Caco-2 (cell line): ENCODE data around the gene SPRED2. TPM values are rescaled to one million over a fixed set of nuclear protein-coding genes. Genes with fewer than 3 reads are reported as not detected.

Source experiments
- BruUV-seq: library from RNA; stranded (reverse); fragments of 400-500 nt; replicated peaks from 2 replicates; lab custom pipeline; 2021; lab: Mats Ljungman, UMichigan
- CTCF ChIA-PET: fragments of 300-600 bp; sonication (Branson Sonifier 250); formaldehyde crosslinking; loops from one replicate; lab custom pipeline; 2022; ENCODE audit warnings: antibody characterized with exemption; lab: Charles Lee
- POLR2A ChIA-PET: fragments of 300-600 bp; sonication (Branson Sonifier 250); formaldehyde crosslinking; loops from one replicate; lab custom pipeline; 2022; ENCODE audit warnings: antibody characterized with exemption; lab: Charles Lee
- DNase-seq, 2 experiments: peaks; one replicate each; pipeline versions ENCODE4 v3.0.0 to v3.0.0-alpha.2; 2020 to 2022
- H3K27me3 ChIP-seq: replicated peaks from 2 replicates; pipeline ENCODE4 v1.6.0; 2011; ENCODE audit warnings: low read length; ENCODE audit not compliant: control insufficient read depth, insufficient read depth
- H3K36me3 ChIP-seq: 2 replicates; pipeline ENCODE4 v1.5.1; 2011; ENCODE audit warnings: low read length; ENCODE audit not compliant: control insufficient read depth, insufficient read depth
- H3K4me1 ChIP-seq: fragments of 250-450 bp; sonication (Bioruptor Pico); 2 replicates; pipeline ENCODE4 v1.5.1; 2020; ENCODE audit warnings: mild to moderate bottlenecking
- H3K4me3 ChIP-seq: 2 replicates; pipeline ENCODE4 v1.5.1; 2011; ENCODE audit warnings: low read depth, mild to moderate bottlenecking, control low read depth, low read length
- H3K9me3 ChIP-seq: fragments of 250-450 bp; sonication (Bioruptor Pico); 2 replicates; pipeline ENCODE4 v1.5.1; 2020; ENCODE audit warnings: mild to moderate bottlenecking, moderate library complexity
- H3K27ac Mint-ChIP-seq: one replicate; pipeline ENCODE4 v1.8.0; 2022; ENCODE audit warnings: mixed read lengths; ENCODE audit not compliant: unreplicated experiment
- H3K27me3 Mint-ChIP-seq: one replicate; pipeline ENCODE4 v1.8.0; 2022; ENCODE audit warnings: mixed read lengths; ENCODE audit not compliant: insufficient read depth, unreplicated experiment
- H3K36me3 Mint-ChIP-seq: one replicate; pipeline ENCODE4 v1.8.0; 2022; ENCODE audit warnings: mild to moderate bottlenecking, mixed read lengths; ENCODE audit not compliant: insufficient read depth, unreplicated experiment
- H3K4me1 Mint-ChIP-seq: one replicate; pipeline ENCODE4 v1.8.0; 2022; ENCODE audit warnings: low read depth, mixed read lengths; ENCODE audit not compliant: unreplicated experiment
- H3K4me3 Mint-ChIP-seq: one replicate; pipeline ENCODE4 v1.8.0; 2022; ENCODE audit warnings: mild to moderate bottlenecking, moderate library complexity, mixed read lengths; ENCODE audit not compliant: unreplicated experiment
- H3K9me3 Mint-ChIP-seq: one replicate; pipeline ENCODE4 v1.8.0; 2022; ENCODE audit warnings: mixed read lengths; ENCODE audit not compliant: unreplicated experiment
- intact Hi-C: fragments of 100-400 bp; cut with micrococcal nuclease; formaldehyde crosslinking; loops from one replicate; pipeline ENCODE4 v1.10.0; 2022; ENCODE audit not compliant: unreplicated experiment
- total RNA-seq: library from RNA; stranded (reverse); gene quantifications from 2 replicates; pipeline ENCODE4 v1.2.3, GENCODE V29; 2022
- TF ChIP-seq, protein P1 (sequence below), 2 experiments: fragments of 200-600 bp in 1 of 2; IDR thresholded peaks; 1 replicate in 1 of 2; 2 replicates in 1 of 2; pipeline versions ENCODE4 v1.5.1 to v1.8.0; 2011 to 2022; ENCODE audit warnings: antibody characterized with exemption in 1 of 2, control low read depth in 1 of 2, inconsistent platforms in 1 of 2, low read depth in 1 of 2, low read length in 1 of 2, mild to moderate bottlenecking in 1 of 2, moderate library complexity in 1 of 2; ENCODE audit not compliant: insufficient read depth in 1 of 2, severe bottlenecking in 1 of 2, unreplicated experiment in 1 of 2

The SPRED2 gene
- total RNA-seq, 1 experiment from 2014 or later: 49.9 TPM

- Histone ChIP-seq H3K4me1 (peaks cover 34% of the 10 kb centered on the region), H3K4me3 (no peak overlapping the region), H3K36me3 (no peaks in the 10 kb centered on the region; the same call in 1 of the 2 replicates), H3K9me3 (no peaks in the 10 kb centered on the region), H3K27me3 (no peaks in the 10 kb centered on the region)
- no TSS peak for BruUV-seq
- Mint-ChIP-seq H3K36me3 (peaks cover 15% of the 10 kb centered on the region), H3K27ac (peak overlapping the region; percentile 46), H3K27me3 (no peaks in the 10 kb centered on the region), H3K4me3 (no peak overlapping the region), H3K4me1 (peaks cover 38% of the 10 kb centered on the region), H3K9me3 (no peaks in the 10 kb centered on the region)
- DNase-seq: no peak
- ChIA-PET CTCF (no interaction called here), POLR2A (no interaction called here)
- intact Hi-C loops: no loop called here
- TF ChIP-seq, protein P1, sequence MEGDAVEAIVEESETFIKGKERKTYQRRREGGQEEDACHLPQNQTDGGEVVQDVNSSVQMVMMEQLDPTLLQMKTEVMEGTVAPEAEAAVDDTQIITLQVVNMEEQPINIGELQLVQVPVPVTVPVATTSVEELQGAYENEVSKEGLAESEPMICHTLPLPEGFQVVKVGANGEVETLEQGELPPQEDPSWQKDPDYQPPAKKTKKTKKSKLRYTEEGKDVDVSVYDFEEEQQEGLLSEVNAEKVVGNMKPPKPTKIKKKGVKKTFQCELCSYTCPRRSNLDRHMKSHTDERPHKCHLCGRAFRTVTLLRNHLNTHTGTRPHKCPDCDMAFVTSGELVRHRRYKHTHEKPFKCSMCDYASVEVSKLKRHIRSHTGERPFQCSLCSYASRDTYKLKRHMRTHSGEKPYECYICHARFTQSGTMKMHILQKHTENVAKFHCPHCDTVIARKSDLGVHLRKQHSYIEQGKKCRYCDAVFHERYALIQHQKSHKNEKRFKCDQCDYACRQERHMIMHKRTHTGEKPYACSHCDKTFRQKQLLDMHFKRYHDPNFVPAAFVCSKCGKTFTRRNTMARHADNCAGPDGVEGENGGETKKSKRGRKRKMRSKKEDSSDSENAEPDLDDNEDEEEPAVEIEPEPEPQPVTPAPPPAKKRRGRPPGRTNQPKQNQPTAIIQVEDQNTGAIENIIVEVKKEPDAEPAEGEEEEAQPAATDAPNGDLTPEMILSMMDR (IDR thresholded peaks at IDR 0.05; ENCODE audit: insufficient read depth in 1 of 2, low read depth in 1 of 2, low read length in 1 of 2, severe bottlenecking in 1 of 2, unreplicated experiment in 1 of 2): no peak
These were observed 50.1 kb downstream of the SPRED2 start for GRCh38 chr2:65382323-65382722.

DNA sequence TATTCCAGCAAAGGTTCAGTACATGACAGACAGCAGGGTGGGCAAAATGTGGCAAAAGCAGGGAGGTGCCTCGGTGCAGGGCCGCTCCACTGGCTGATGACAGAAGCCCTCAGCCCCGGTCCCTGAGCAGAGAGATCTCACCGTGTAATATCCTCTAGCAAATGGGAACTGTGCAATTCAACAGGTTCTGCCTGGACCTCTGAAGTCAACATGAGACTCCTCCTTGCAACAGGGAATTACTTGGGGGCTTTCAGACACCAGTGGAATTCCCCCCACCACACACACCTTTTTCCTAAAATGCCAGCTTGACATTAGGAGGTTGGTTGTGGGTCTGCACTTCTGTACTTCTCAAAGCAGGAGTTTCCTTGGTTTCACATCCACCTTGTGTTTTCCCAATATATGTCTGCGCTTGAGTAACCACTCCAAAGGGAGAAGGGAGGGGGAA is 50.8 kb downstream of the SPRED2 start:
- Mint-ChIP-seq H3K36me3 (peaks cover 20% of the 10 kb centered on the region), H3K27ac (peak overlapping the region; percentile 46), H3K4me1 (peaks cover 41% of the 10 kb centered on the region), H3K27me3 (no peaks in the 10 kb centered on the region), H3K9me3 (no peaks in the 10 kb centered on the region), H3K4me3 (no peak overlapping the region)
- no TSS peak for BruUV-seq
- ChIA-PET CTCF (no interaction called here), POLR2A (no interaction called here)
- Histone ChIP-seq H3K27me3 (no peaks in the 10 kb centered on the region), H3K4me1 (peaks cover 32% of the 10 kb centered on the region), H3K36me3 (no peaks in the 10 kb centered on the region; the same call in 1 of the 2 replicates), H3K4me3 (no peak overlapping the region), H3K9me3 (no peaks in the 10 kb centered on the region)
- TF ChIP-seq, protein P1 (IDR thresholded peaks at IDR 0.05; ENCODE audit: insufficient read depth in 1 of 2, low read depth in 1 of 2, low read length in 1 of 2, severe bottlenecking in 1 of 2, unreplicated experiment in 1 of 2): no peak
- DNase-seq: no peak
- intact Hi-C loops: no loop called here

GRCh38 chr2:65380255-65380654 is 52.1 kb downstream of the SPRED2 start:
- ChIA-PET POLR2A (no interaction called here), CTCF (no interaction called here)
- Mint-ChIP-seq H3K27me3 (no peaks in the 10 kb centered on the region), H3K27ac (no peak overlapping the region), H3K4me3 (no peak overlapping the region), H3K9me3 (no peaks in the 10 kb centered on the region), H3K4me1 (peaks cover 53% of the 10 kb centered on the region), H3K36me3 (peaks cover 15% of the 10 kb centered on the region)
- no peak for DNase-seq
- TF ChIP-seq, protein P1 (IDR thresholded peaks at IDR 0.05; ENCODE audit: insufficient read depth in 1 of 2, low read depth in 1 of 2, low read length in 1 of 2, severe bottlenecking in 1 of 2, unreplicated experiment in 1 of 2): no peak
- H3K4me3 ChIP-seq: no peak overlapping the region
- no peaks in the 10 kb centered on the region; the same call in 1 of the 2 replicates for H3K36me3 ChIP-seq
- no peaks in the 10 kb centered on the region for H3K9me3 ChIP-seq
- intact Hi-C loops: no loop called here
- H3K27me3 ChIP-seq: no peaks in the 10 kb centered on the region
- peaks cover 34% of the 10 kb centered on the region for H3K4me1 ChIP-seq
- no TSS peak for BruUV-seq
